Ureter (tissue), 1 donor: ENCODE results near the gene PDE6H. TPM values are rescaled to one million over a fixed set of nuclear protein-coding genes. Genes with fewer than 3 reads are reported as not detected.

Source experiments
- DNase-seq: peaks from one replicate; pipeline ENCODE4 v3.0.0-alpha.2; 2020; ENCODE audit warnings: low spot score
- total RNA-seq: library from RNA; stranded (reverse); gene quantifications from one replicate; pipeline ENCODE4 v1.2.4, GENCODE V29; 2023
- donor health status: DM: yes; HTN: yes; CAD: no.

Gene PDE6H
- total RNA-seq, 1 donor from 2014 or later: not detected

- no peak for DNase-seq
These were observed 21.0 kb upstream of the PDE6H start for GRCh38 chr12:14951851-14952250.

- DNase-seq: no peak
These were observed 20.4 kb upstream of the PDE6H start for GRCh38 chr12:14952299-14952921.

- DNase-seq: no peak
These were observed 19.1 kb upstream of the PDE6H start for GRCh38 chr12:14953752-14954151.

GRCh38 chr12:14954269-14954668 lies 18.6 kb upstream of the PDE6H start:
- no peak for DNase-seq

- DNase-seq: no peak
These were observed 16.6 kb upstream of the PDE6H start for GRCh38 chr12:14956024-14956891.

GRCh38 chr12:14956905-14957304 lies 15.9 kb upstream of the PDE6H start:
- DNase-seq: no peak

GRCh38 chr12:14957551-14958168 lies 15.2 kb upstream of the PDE6H start:
- DNase-seq: no peak

- DNase-seq: no peak
These were observed 14.3 kb upstream of the PDE6H start for GRCh38 chr12:14958361-14959125.

GRCh38 chr12:14959126-14959440 lies 13.8 kb upstream of the PDE6H start:
- no peak for DNase-seq

- no peak for DNase-seq
These were observed 13.4 kb upstream of the PDE6H start for GRCh38 chr12:14959463-14959862.

- DNase-seq: no peak
These were observed 12.8 kb upstream of the PDE6H start for GRCh38 chr12:14959916-14960496.

- DNase-seq: peak; percentile 53
These were observed 12.0 kb upstream of the PDE6H start for GRCh38 chr12:14960548-14961465.

- DNase-seq: peak; percentile 70
These were observed 11.2 kb upstream of the PDE6H start, which contains the start of gene ARHGDIB for GRCh38 chr12:14961466-14962152. Gene ARHGDIB (minus strand): TSS chr12:14961601. CDS start chr12:14950712, 10,889 bp downstream.

GRCh38 chr12:14962153-14962539 lies 10.7 kb upstream of the PDE6H start:
- no peak for DNase-seq

GRCh38 chr12:14962797-14963196 lies 10.0 kb upstream of the PDE6H start:
- no peak for DNase-seq

GRCh38 chr12:14963520-14963919 lies 9.3 kb upstream of the PDE6H start:
- no peak for DNase-seq

GRCh38 chr12:14964406-14964805 lies 8.4 kb upstream of the PDE6H start:
- DNase-seq: no peak

GRCh38 chr12:14965221-14965620 lies 7.6 kb upstream of the PDE6H start:
- DNase-seq: no peak

GRCh38 chr12:14968478-14968877 lies 4.4 kb upstream of the PDE6H start:
- no peak for DNase-seq

GRCh38 chr12:14970473-14970872 lies 2.4 kb upstream of the PDE6H start:
- no peak for DNase-seq
